Liver (tissue), 9 donors: ENCODE measurements around the gene BAK1. TPM values are rescaled to one million over a fixed set of nuclear protein-coding genes. Genes with fewer than 3 reads are reported as not detected.

ENCODE experiments used
- DNase-seq: peaks from one replicate; pipeline ENCODE4 v3.0.0-alpha.2; 2017; ENCODE audit warnings: low spot score
- H3K27ac ChIP-seq, 2 donors: one replicate each; pipeline ENCODE4 v1.7.0; 2013; ENCODE audit warnings: inconsistent platforms in 2 of 2, low read length in 2 of 2, control low read depth in 1 of 2, low read depth in 1 of 2, mild to moderate bottlenecking in 1 of 2
- H3K27me3 ChIP-seq, 4 donors: one replicate each; pipeline versions ENCODE4 v1.6.1 to v1.7.0; 2013; ENCODE audit warnings: low read length in 3 of 4, inconsistent platforms in 1 of 4, mild to moderate bottlenecking in 1 of 4, moderate library complexity in 1 of 4; ENCODE audit not compliant: control insufficient read depth in 4 of 4, insufficient read depth in 4 of 4
- H3K36me3 ChIP-seq, 4 donors: one replicate each; pipeline versions ENCODE4 v1.6.1 to v1.7.0; 2013; ENCODE audit warnings: low read length in 3 of 4, mild to moderate bottlenecking in 3 of 4, low read depth in 1 of 4, moderate library complexity in 1 of 4; ENCODE audit not compliant: control insufficient read depth in 4 of 4, insufficient read depth in 3 of 4
- H3K4me1 ChIP-seq, 4 donors: one replicate each; pipeline versions ENCODE4 v1.6.1 to v1.7.0; 2013; ENCODE audit warnings: low read length in 3 of 4, mild to moderate bottlenecking in 3 of 4, moderate library complexity in 1 of 4; ENCODE audit not compliant: control insufficient read depth in 4 of 4, insufficient read depth in 4 of 4
- H3K4me3 ChIP-seq, 3 donors: one replicate each; pipeline versions ENCODE4 v1.6.1 to v1.7.0; 2013; ENCODE audit warnings: low read length in 3 of 3, control low read depth in 1 of 3, low read depth in 1 of 3, mild to moderate bottlenecking in 1 of 3
- H3K9ac ChIP-seq, 2 donors: one replicate each; pipeline ENCODE4 v1.7.0; 2013; ENCODE audit warnings: low read length in 2 of 2, mild to moderate bottlenecking in 2 of 2, moderate library complexity in 2 of 2, control low read depth in 1 of 2, low read depth in 1 of 2
- H3K9me3 ChIP-seq, 4 donors: one replicate each; pipeline versions ENCODE4 v1.6.1 to v1.7.0; 2013; ENCODE audit warnings: low read length in 3 of 4; ENCODE audit not compliant: control insufficient read depth in 4 of 4
- EGR1 ChIP-seq, 2 donors: IDR thresholded peaks; 2 replicates each; pipeline ENCODE4 v1.6.1; 2016 to 2018; ENCODE audit warnings: antibody characterized with exemption in 2 of 2, low read depth in 2 of 2
- FOXA1 ChIP-seq: IDR thresholded peaks from 2 replicates; pipeline ENCODE4 v1.6.1; 2016; ENCODE audit warnings: antibody characterized with exemption
- FOXA2 ChIP-seq: IDR thresholded peaks from 2 replicates; pipeline ENCODE4 v1.6.1; 2016; ENCODE audit warnings: antibody characterized with exemption
- GABPA ChIP-seq, 2 donors: IDR thresholded peaks in 1 of 2; conservative IDR thresholded peaks in 1 of 2; 2 replicates each; pipeline ENCODE4 v1.6.1; 2016; ENCODE audit warnings: antibody characterized with exemption in 2 of 2, mild to moderate bottlenecking in 1 of 2, moderate library complexity in 1 of 2
- HNF4A ChIP-seq, 2 donors: conservative IDR thresholded peaks; 2 replicates each; pipeline ENCODE4 v1.6.1; 2016; ENCODE audit warnings: antibody characterized with exemption in 2 of 2, mild to moderate bottlenecking in 2 of 2
- HNF4G ChIP-seq: IDR thresholded peaks from 2 replicates; pipeline ENCODE4 v1.6.1; 2016; ENCODE audit warnings: antibody characterized with exemption
- JUND ChIP-seq, 2 donors: IDR thresholded peaks; 2 replicates each; pipeline ENCODE4 v1.6.1; 2016; ENCODE audit warnings: antibody characterized with exemption in 2 of 2
- MAX ChIP-seq: IDR thresholded peaks from 2 replicates; pipeline ENCODE4 v1.6.1; 2016; ENCODE audit warnings: antibody characterized with exemption
- NR2F2 ChIP-seq: IDR thresholded peaks from 2 replicates; pipeline ENCODE4 v1.6.1; 2016; ENCODE audit warnings: antibody characterized with exemption
- RAD21 ChIP-seq, 2 donors: IDR thresholded peaks; 2 replicates each; pipeline ENCODE4 v1.6.1; 2016; ENCODE audit warnings: antibody characterized with exemption in 2 of 2, mild to moderate bottlenecking in 2 of 2
- RXRA ChIP-seq, 2 donors: IDR thresholded peaks; 2 replicates each; pipeline ENCODE4 v1.6.1; 2017 to 2018; ENCODE audit warnings: antibody characterized with exemption in 2 of 2, mild to moderate bottlenecking in 1 of 2
- SP1 ChIP-seq: IDR thresholded peaks from 2 replicates; pipeline ENCODE4 v1.6.1; 2018; ENCODE audit warnings: antibody characterized with exemption, mild to moderate bottlenecking
- TAF1 ChIP-seq: conservative IDR thresholded peaks from 2 replicates; pipeline ENCODE4 v1.6.1; 2016; ENCODE audit warnings: antibody characterized with exemption, mild to moderate bottlenecking
- YY1 ChIP-seq: IDR thresholded peaks from 2 replicates; pipeline ENCODE4 v1.6.1; 2016; ENCODE audit warnings: antibody characterized with exemption, mild to moderate bottlenecking
- ZBTB33 ChIP-seq: IDR thresholded peaks from 2 replicates; pipeline ENCODE4 v1.6.1; 2016; ENCODE audit warnings: antibody characterized with exemption
- WGBS: extraction: QIAGEN DNeasy Blood & Tissue Kit; methylation state at CpG from one replicate; pipeline ENCODE4 v1.1.7; 2013; 5-methylcytosine and 5-hydroxymethylcytosine counted together
- polyA plus RNA-seq, 2 donors: library from polyadenylated mRNA; stranded (reverse) in 1 of 2; unstranded in 1 of 2; fragments of 200-250 nt in 1 of 2; fragments of >200 nt in 1 of 2; fragmentation: Nextera tagmentation in 1 of 2; extraction: Ambion mirVana in 1 of 2; gene quantifications; one replicate each; pipeline versions ENCODE4 v1.2.1 to v1.2.3, GENCODE V29; 2013 to 2015
- total RNA-seq, 2 donors: library from RNA; depleted of rRNA; stranded (reverse); fragments of >200 nt; gene quantifications; one replicate each; pipeline ENCODE4 v1.2.3, GENCODE V29; 2014
- TF ChIP-seq, protein P1 (sequence below): IDR thresholded peaks from 2 replicates; pipeline ENCODE4 v1.6.1; 2016; ENCODE audit warnings: antibody characterized with exemption, mild to moderate bottlenecking
- TF ChIP-seq, protein P2 (sequence below): fragments of 150-350 bp; IDR thresholded peaks from 2 replicates; pipeline ENCODE4 v1.5.1; 2017; ENCODE audit warnings: improper control_type of control experiment, low read depth, low read length; ENCODE audit not compliant: missing input control
- TF ChIP-seq, protein P3 (sequence below): IDR thresholded peaks from 2 replicates; pipeline ENCODE4 v1.6.1; 2016; ENCODE audit warnings: antibody characterized with exemption
- donor health status: healthy.
- donor health status: healthy.
- donor health status: healthy.
- donor health status: healthy.
- donor health status: healthy.

The BAK1 gene
- total and polyA plus RNA-seq, 4 donors: 2.4 to 8.7 (median 5.3) TPM

DNA sequence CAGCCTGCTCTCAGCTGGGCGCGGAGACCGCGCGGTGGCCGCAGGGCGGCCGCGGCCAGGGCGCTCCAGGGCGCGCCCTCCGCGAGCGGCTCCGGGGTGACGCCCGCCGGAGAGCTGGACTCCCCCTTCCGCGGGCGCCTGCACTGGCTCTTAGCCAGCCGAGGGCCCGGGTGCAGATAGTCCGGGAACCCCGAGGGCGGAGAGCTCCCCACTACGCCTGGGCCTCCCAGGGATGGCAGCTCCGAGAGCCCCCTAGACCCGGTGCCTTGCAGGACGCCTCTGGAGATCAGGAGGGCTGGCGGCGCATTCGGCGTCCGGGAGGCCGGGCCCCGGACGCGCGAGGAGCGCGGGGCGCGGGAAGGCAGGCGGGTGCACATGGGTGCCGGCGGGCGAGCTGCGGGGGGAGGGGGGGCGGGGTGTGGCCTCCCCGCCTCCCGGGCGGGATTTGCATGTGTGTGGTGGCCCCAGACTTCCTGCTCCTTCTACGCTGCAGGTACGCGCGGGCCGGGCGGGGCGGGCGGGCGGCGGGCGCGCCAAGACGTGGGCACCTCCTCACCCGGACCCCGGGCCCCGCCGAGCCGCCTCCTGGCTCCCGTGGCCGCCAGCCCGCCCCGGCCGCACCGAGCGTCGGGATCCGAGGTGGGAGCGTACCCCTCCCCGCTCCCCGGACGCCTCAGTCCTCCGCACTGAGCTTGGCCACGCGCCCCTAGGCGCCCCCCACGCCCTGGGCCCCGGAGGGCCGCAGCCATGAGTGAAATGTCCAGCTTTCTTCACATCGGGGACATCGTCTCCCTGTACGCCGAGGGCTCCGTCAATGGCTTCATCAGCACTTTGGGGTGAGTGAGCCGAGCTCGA is 41.0 kb upstream of the BAK1 start, which contains the start of gene ITPR3:
ITPR3 (plus strand) TSS at position 467 of the 855 bp plus-strand sequence; CDS start at position 748, 281 bp downstream.
- peaks cover 7 to 22% (median 10%) of the 10 kb centered on the region in 4 donors for H3K4me1 ChIP-seq
- H3K4me3 ChIP-seq: peak within 1 kb of the TSS; percentile 18 to 48 (median 47)
- peak within 1 kb of the TSS; percentile 40 to 57 for H3K27ac ChIP-seq
- TF ChIP-seq NR2F2: no peak
- no peak for TF ChIP-seq SP1
- TF ChIP-seq ZBTB33: no peak
- H3K36me3 ChIP-seq: no peaks in the 10 kb centered on the region
- H3K27me3 ChIP-seq: no peaks in the 10 kb centered on the region
- DNase-seq: peak; percentile 46
- no peaks in the 10 kb centered on the region for H3K9me3 ChIP-seq
- peak within 1 kb of the TSS in 1 of 2 donors; percentile 3 for H3K9ac ChIP-seq
- WGBS: 2% methylated on average over 99 of the region's 99 CpGs

DNA sequence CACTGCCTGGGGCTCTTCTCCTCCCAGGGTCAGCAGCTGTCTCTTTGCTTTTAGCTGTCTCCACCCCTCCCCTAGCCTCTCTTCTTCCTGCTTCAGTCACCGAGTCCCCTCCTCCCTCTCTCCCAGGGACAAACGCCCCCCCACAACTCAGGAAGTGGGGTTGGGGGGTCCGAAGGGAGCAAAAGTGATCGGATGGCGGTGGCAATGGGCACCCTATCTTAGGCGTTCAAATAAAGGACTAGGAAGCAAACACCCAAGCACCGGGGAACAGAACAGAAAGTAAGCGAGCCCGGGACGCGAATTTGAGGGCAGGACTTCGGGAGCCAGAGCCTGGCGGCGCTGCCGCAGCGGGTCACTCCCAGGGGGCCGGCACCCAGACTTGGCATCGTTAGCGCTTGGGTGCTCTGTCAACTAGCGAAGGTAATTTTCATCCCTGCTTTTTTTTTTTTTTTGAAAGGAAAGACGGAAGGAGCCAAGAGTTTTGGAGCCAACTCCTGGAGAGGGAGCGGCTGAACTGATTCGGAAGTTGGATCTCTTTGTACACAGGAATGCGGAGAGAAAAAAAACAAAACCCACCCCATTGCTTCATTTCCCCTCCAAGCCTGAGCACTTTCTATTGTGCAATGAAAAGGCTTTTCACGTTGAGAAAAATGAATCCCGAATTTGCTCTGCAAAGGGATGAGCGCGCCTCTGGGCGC is 40.2 kb upstream of the BAK1 start:
- H3K9me3 ChIP-seq: no peaks in the 10 kb centered on the region
- TF ChIP-seq RAD21 (IDR thresholded peaks at IDR 0.05): no peak
- no peak for TF ChIP-seq GABPA (IDR thresholded peaks at IDR 0.05 in 1 of 2, conservative IDR thresholded peaks at IDR 0.05 in 1 of 2)
- no peak for TF ChIP-seq HNF4G
- no peak for TF ChIP-seq RXRA (IDR thresholded peaks at IDR 0.05)
- no peak for TF ChIP-seq EGR1 (IDR thresholded peaks at IDR 0.05; ENCODE audit: low read depth in 2 of 2)
- TF ChIP-seq, protein P1, sequence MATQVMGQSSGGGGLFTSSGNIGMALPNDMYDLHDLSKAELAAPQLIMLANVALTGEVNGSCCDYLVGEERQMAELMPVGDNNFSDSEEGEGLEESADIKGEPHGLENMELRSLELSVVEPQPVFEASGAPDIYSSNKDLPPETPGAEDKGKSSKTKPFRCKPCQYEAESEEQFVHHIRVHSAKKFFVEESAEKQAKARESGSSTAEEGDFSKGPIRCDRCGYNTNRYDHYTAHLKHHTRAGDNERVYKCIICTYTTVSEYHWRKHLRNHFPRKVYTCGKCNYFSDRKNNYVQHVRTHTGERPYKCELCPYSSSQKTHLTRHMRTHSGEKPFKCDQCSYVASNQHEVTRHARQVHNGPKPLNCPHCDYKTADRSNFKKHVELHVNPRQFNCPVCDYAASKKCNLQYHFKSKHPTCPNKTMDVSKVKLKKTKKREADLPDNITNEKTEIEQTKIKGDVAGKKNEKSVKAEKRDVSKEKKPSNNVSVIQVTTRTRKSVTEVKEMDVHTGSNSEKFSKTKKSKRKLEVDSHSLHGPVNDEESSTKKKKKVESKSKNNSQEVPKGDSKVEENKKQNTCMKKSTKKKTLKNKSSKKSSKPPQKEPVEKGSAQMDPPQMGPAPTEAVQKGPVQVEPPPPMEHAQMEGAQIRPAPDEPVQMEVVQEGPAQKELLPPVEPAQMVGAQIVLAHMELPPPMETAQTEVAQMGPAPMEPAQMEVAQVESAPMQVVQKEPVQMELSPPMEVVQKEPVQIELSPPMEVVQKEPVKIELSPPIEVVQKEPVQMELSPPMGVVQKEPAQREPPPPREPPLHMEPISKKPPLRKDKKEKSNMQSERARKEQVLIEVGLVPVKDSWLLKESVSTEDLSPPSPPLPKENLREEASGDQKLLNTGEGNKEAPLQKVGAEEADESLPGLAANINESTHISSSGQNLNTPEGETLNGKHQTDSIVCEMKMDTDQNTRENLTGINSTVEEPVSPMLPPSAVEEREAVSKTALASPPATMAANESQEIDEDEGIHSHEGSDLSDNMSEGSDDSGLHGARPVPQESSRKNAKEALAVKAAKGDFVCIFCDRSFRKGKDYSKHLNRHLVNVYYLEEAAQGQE: no peak
- TF ChIP-seq, protein P2, sequence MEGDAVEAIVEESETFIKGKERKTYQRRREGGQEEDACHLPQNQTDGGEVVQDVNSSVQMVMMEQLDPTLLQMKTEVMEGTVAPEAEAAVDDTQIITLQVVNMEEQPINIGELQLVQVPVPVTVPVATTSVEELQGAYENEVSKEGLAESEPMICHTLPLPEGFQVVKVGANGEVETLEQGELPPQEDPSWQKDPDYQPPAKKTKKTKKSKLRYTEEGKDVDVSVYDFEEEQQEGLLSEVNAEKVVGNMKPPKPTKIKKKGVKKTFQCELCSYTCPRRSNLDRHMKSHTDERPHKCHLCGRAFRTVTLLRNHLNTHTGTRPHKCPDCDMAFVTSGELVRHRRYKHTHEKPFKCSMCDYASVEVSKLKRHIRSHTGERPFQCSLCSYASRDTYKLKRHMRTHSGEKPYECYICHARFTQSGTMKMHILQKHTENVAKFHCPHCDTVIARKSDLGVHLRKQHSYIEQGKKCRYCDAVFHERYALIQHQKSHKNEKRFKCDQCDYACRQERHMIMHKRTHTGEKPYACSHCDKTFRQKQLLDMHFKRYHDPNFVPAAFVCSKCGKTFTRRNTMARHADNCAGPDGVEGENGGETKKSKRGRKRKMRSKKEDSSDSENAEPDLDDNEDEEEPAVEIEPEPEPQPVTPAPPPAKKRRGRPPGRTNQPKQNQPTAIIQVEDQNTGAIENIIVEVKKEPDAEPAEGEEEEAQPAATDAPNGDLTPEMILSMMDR: no peak
- TF ChIP-seq NR2F2: no peak
- no peak for TF ChIP-seq MAX
- TF ChIP-seq, protein P3, sequence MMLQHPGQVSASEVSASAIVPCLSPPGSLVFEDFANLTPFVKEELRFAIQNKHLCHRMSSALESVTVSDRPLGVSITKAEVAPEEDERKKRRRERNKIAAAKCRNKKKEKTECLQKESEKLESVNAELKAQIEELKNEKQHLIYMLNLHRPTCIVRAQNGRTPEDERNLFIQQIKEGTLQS: no peak
- TF ChIP-seq FOXA1: no peak
- no peak for TF ChIP-seq TAF1
- TF ChIP-seq HNF4A (conservative IDR thresholded peaks at IDR 0.05): no peak
- TF ChIP-seq FOXA2: no peak
- no peak for TF ChIP-seq SP1
- no peak for TF ChIP-seq ZBTB33
- TF ChIP-seq YY1: no peak
- TF ChIP-seq JUND (IDR thresholded peaks at IDR 0.05): no peak
- H3K36me3 ChIP-seq: no peaks in the 10 kb centered on the region
- H3K4me3 ChIP-seq: peak overlapping the region; percentile 18 to 48 (median 47)
- H3K9ac ChIP-seq: peak overlapping the region in 1 of 2 donors; percentile 42
- H3K27ac ChIP-seq: peak overlapping the region; percentile 40 to 57
- 1% methylated on average over 29 of the region's 29 CpGs for WGBS
- no peaks in the 10 kb centered on the region for H3K27me3 ChIP-seq
- DNase-seq: no peak
- peaks cover 7 to 22% (median 10%) of the 10 kb centered on the region in 4 donors for H3K4me1 ChIP-seq
